ENCODE data around the gene VPS45.
"Not testable (repeated sequence)": the region's sequence is repeated elsewhere in the genome, so short reads cannot be mapped to it uniquely, and the experiment has no call there.

The VPS45 gene

GRCh38 chr1:150141452-150141851, 73.9 kb downstream of the VPS45 start:
- Histone ChIP-seq H4K20me1 (ENCODE audit: low read depth, low read length) (no peaks in the 10 kb centered on the region), H2AFZ (ENCODE audit: low read depth, low read length, severe bottlenecking) (no peak overlapping the region), H3K27ac (ENCODE audit: low read depth, low read length) (no peak overlapping the region), H3K36me3 (ENCODE audit: low read length) (no peaks in the 10 kb centered on the region), H3K9me3 (ENCODE audit: insufficient read depth, low read length) (no peaks in the 10 kb centered on the region), H3K9ac (ENCODE audit: low read length) (no peak overlapping the region), H3K9me2 (replicated peaks; ENCODE audit: insufficient read depth, low read length) (no peaks in the 10 kb centered on the region), H3K27me3 (ENCODE audit: low read length) (no peaks in the 10 kb centered on the region), H3K4me3 (ENCODE audit: insufficient read depth, low read length, poor library complexity, severe bottlenecking) (no peak overlapping the region), H3K4me2 (ENCODE audit: low read depth, low read length, poor library complexity, severe bottlenecking) (no peak overlapping the region), H3K79me2 (ENCODE audit: insufficient read depth, low read length) (no peaks in the 10 kb centered on the region), H3F3A (ENCODE audit: insufficient read depth) (no peaks in the 10 kb centered on the region)
- TF ChIP-seq CTCF (IDR thresholded peaks at IDR 0.05; ENCODE audit: insufficient read depth, low read length, poor library complexity, severe bottlenecking) (no peak), EZH2phosphoT487 (conservative IDR thresholded peaks at IDR 0.05; ENCODE audit: low read length) (no peak)

- no peak overlapping the region for H3K9ac ChIP-seq (ENCODE audit: low read length)
- H3K36me3 ChIP-seq (ENCODE audit: low read length) = no peaks in the 10 kb centered on the region
- H3F3A ChIP-seq (ENCODE audit: insufficient read depth) = no peaks in the 10 kb centered on the region
- H2AFZ ChIP-seq (ENCODE audit: low read depth, low read length, severe bottlenecking) = no peak overlapping the region
- TF ChIP-seq CTCF (IDR thresholded peaks at IDR 0.05; ENCODE audit: insufficient read depth, low read length, poor library complexity, severe bottlenecking) (no peak), EZH2phosphoT487 (conservative IDR thresholded peaks at IDR 0.05; ENCODE audit: low read length) (no peak)
- H3K4me3 ChIP-seq (ENCODE audit: insufficient read depth, low read length, poor library complexity, severe bottlenecking) = no peak overlapping the region
- H3K9me2 ChIP-seq (replicated peaks; ENCODE audit: insufficient read depth, low read length) = no peaks in the 10 kb centered on the region
- H4K20me1 ChIP-seq (ENCODE audit: low read depth, low read length) = no peaks in the 10 kb centered on the region
- no peaks in the 10 kb centered on the region for H3K9me3 ChIP-seq (ENCODE audit: insufficient read depth, low read length)
- H3K79me2 ChIP-seq (ENCODE audit: insufficient read depth, low read length) = no peaks in the 10 kb centered on the region
- H3K4me2 ChIP-seq (ENCODE audit: low read depth, low read length, poor library complexity, severe bottlenecking) = no peak overlapping the region
- H3K27ac ChIP-seq (ENCODE audit: low read depth, low read length) = no peak overlapping the region
- H3K27me3 ChIP-seq (ENCODE audit: low read length) = no peaks in the 10 kb centered on the region
Observed at GRCh38 chr1:150142083-150142482, 74.5 kb downstream of the VPS45 start.

- H3K27me3 ChIP-seq (ENCODE audit: low read length) = no peaks in the 10 kb centered on the region
- no peak for TF ChIP-seq EZH2phosphoT487 (conservative IDR thresholded peaks at IDR 0.05; ENCODE audit: low read length)
- H3K9me3 ChIP-seq (ENCODE audit: insufficient read depth, low read length) = no peaks in the 10 kb centered on the region
- no peaks in the 10 kb centered on the region for H3K9me2 ChIP-seq (replicated peaks; ENCODE audit: insufficient read depth, low read length)
- H3K79me2 ChIP-seq (ENCODE audit: insufficient read depth, low read length) = no peaks in the 10 kb centered on the region
- H3K27ac ChIP-seq (ENCODE audit: low read depth, low read length) = no peak overlapping the region
- H2AFZ ChIP-seq (ENCODE audit: low read depth, low read length, severe bottlenecking) = no peak overlapping the region
- H3K4me2 ChIP-seq (ENCODE audit: low read depth, low read length, poor library complexity, severe bottlenecking) = no peak overlapping the region
- H4K20me1 ChIP-seq (ENCODE audit: low read depth, low read length) = no peaks in the 10 kb centered on the region
- H3F3A ChIP-seq (ENCODE audit: insufficient read depth) = peaks cover 10% of the 10 kb centered on the region; the same call in 1 of the 2 replicates
- H3K36me3 ChIP-seq (ENCODE audit: low read length) = no peaks in the 10 kb centered on the region
- no peak overlapping the region for H3K9ac ChIP-seq (ENCODE audit: low read length)
- no peak overlapping the region for H3K4me3 ChIP-seq (ENCODE audit: insufficient read depth, low read length, poor library complexity, severe bottlenecking)
Observed at GRCh38 chr1:150144606-150145005, 77.0 kb downstream of the VPS45 start.

GRCh38 chr1:150146016-150146415, 78.4 kb downstream of the VPS45 start:
- not testable (repeated sequence) for H3K36me3 ChIP-seq (ENCODE audit: low read length); H3K9me2 ChIP-seq (replicated peaks; ENCODE audit: insufficient read depth, low read length); H3K9ac ChIP-seq (ENCODE audit: low read length); H3K79me2 ChIP-seq (ENCODE audit: insufficient read depth, low read length); H3K27me3 ChIP-seq (ENCODE audit: low read length); H3K4me2 ChIP-seq (ENCODE audit: low read depth, low read length, poor library complexity, severe bottlenecking); H3K4me3 ChIP-seq (ENCODE audit: insufficient read depth, low read length, poor library complexity, severe bottlenecking); H4K20me1 ChIP-seq (ENCODE audit: low read depth, low read length); H2AFZ ChIP-seq (ENCODE audit: low read depth, low read length, severe bottlenecking); H3K27ac ChIP-seq (ENCODE audit: low read depth, low read length); H3K9me3 ChIP-seq (ENCODE audit: insufficient read depth, low read length)
- H3F3A ChIP-seq (ENCODE audit: insufficient read depth) = peaks cover 14% of the 10 kb centered on the region

Measured in SU-DHL-6 (cell line).